PC-9 (cell line): ENCODE data around the gene PTPN21.

ENCODE experiments used
- CTCF ChIP-seq: fragments of 200-600 bp; sonication (generic); conservative IDR thresholded peaks from 2 replicates; pipeline ENCODE4 v1.6.1; 2017; ENCODE audit warnings: mixed run types, antibody characterized with exemption, mild to moderate bottlenecking, moderate library complexity
- EZH2 ChIP-seq: fragments of 200-600 bp; sonication (generic); IDR thresholded peaks from 2 replicates; pipeline ENCODE4 v1.8.0; 2017; ENCODE audit warnings: antibody characterized with exemption, low read depth

- no peak for TF ChIP-seq CTCF
- TF ChIP-seq EZH2 = no peak
Measured at GRCh38 chr14:88420187-88420586, 134.6 kb downstream of the PTPN21 start.
